ENCODE data around the gene PHLPP1. TPM values are rescaled to one million over a fixed set of nuclear protein-coding genes. Genes with fewer than 3 reads are reported as not detected.

Gene PHLPP1
- total and polyA plus RNA-seq, 9 of the 15 experiments (the other 6 are each of a cell fraction or from before 2014, with no cell fraction given) = 0.56 to 9.0 (median 4.5) TPM

DNA sequence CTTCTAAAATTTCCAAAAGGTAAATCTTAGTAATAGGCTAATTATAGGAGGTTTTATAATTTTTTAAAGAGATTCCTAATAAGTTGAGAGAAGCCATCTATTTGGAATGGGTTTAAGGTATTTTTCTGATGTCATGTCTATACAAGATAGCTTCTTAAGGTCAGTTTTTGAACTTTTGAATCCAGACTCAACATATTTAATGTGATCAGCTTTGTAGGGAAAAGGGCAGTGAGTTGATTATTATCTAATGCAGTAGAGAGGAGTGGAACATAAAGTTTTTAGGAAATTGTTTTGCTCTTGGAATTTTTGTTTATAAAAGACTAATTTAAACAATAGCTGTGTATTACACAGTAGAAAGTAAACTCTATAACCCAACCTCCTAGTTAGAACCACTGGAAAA is 96.3 kb downstream of the PHLPP1 start:
- Histone ChIP-seq H3K36me3 (ENCODE audit: control insufficient read depth, insufficient read depth, low read length) (no peaks in the 10 kb centered on the region), H3K4me1 (replicated peaks in 1 of 2; ENCODE audit: control insufficient read depth in 2 of 2, insufficient read depth in 2 of 2, low read length in 2 of 2) (peaks cover 6 to 18% of the 10 kb centered on the region in 2 experiments; a peak in 4 of 5 replicates), H3K27ac (ENCODE audit: extremely low read depth, low read depth, low read length) (no peak overlapping the region), H3K4me2 (ENCODE audit: insufficient read depth, low read length) (no peak overlapping the region), H3K27me3 (ENCODE audit: control insufficient read depth in 2 of 2, insufficient read depth in 2 of 2, low read length in 2 of 2) (no peaks in the 10 kb centered on the region), H2AFZ (ENCODE audit: low read depth, low read length) (no peak overlapping the region), H3K4me3 (no peak overlapping the region), H3K79me2 (ENCODE audit: control insufficient read depth, insufficient read depth, low read length) (peaks cover 11% of the 10 kb centered on the region; the same call in 2 of the 3 replicates), H3K9me3 (replicated peaks; ENCODE audit: control insufficient read depth, insufficient read depth, low read depth, low read length) (no peaks in the 10 kb centered on the region), H3K9me1 (ENCODE audit: control insufficient read depth, insufficient read depth, low read length) (no peaks in the 10 kb centered on the region), H3K9ac (ENCODE audit: insufficient read depth in 1 of 2, low read depth in 2 of 2, low read length in 2 of 2) (no peak overlapping the region), H4K20me1 (replicated peaks; ENCODE audit: control insufficient read depth, insufficient read depth, low read length) (0 out of 2 replicates have a peak, but pooled peaks cover 5% of the 10 kb centered on the region)
- no peak for TF ChIP-seq BACH1 (tag; IDR thresholded peaks at IDR 0.05)
- TF ChIP-seq SP1 (CRISPR knock-in tag; IDR thresholded peaks at IDR 0.05) = no peak
- no peak for TF ChIP-seq EP300 (IDR thresholded peaks at IDR 0.05; ENCODE audit: low read length)
- TF ChIP-seq DACH1 (IDR thresholded peaks at IDR 0.05; ENCODE audit: partially characterized antibody) = no peak
- TF ChIP-seq, protein P1, sequence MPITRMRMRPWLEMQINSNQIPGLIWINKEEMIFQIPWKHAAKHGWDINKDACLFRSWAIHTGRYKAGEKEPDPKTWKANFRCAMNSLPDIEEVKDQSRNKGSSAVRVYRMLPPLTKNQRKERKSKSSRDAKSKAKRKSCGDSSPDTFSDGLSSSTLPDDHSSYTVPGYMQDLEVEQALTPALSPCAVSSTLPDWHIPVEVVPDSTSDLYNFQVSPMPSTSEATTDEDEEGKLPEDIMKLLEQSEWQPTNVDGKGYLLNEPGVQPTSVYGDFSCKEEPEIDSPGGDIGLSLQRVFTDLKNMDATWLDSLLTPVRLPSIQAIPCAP (CRISPR knock-in tag; IDR thresholded peaks at IDR 0.05; ENCODE audit: borderline replicate concordance) = no peak
- TF ChIP-seq ZNF165 (CRISPR knock-in tag; IDR thresholded peaks at IDR 0.05; ENCODE audit: borderline replicate concordance) = no peak
- no peak for TF ChIP-seq CBX2 (IDR thresholded peaks at IDR 0.05; ENCODE audit: insufficient read depth, low read length, poor library complexity, severe bottlenecking)
- TF ChIP-seq, protein P2, sequence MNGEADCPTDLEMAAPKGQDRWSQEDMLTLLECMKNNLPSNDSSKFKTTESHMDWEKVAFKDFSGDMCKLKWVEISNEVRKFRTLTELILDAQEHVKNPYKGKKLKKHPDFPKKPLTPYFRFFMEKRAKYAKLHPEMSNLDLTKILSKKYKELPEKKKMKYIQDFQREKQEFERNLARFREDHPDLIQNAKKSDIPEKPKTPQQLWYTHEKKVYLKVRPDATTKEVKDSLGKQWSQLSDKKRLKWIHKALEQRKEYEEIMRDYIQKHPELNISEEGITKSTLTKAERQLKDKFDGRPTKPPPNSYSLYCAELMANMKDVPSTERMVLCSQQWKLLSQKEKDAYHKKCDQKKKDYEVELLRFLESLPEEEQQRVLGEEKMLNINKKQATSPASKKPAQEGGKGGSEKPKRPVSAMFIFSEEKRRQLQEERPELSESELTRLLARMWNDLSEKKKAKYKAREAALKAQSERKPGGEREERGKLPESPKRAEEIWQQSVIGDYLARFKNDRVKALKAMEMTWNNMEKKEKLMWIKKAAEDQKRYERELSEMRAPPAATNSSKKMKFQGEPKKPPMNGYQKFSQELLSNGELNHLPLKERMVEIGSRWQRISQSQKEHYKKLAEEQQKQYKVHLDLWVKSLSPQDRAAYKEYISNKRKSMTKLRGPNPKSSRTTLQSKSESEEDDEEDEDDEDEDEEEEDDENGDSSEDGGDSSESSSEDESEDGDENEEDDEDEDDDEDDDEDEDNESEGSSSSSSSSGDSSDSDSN (IDR thresholded peaks at IDR 0.05; ENCODE audit: borderline replicate concordance in 1 of 2, low read depth in 2 of 2, low read length in 2 of 2) = no peak
- no peak for TF ChIP-seq CBX1 (IDR thresholded peaks at IDR 0.05; ENCODE audit: low read depth)
- no peak for TF ChIP-seq HEY1 (CRISPR knock-in tag; IDR thresholded peaks at IDR 0.05; ENCODE audit: borderline replicate concordance)
- BruUV-seq (replicated peaks) = no TSS peak
- no peak for DNase-seq (ENCODE audit: extremely low read depth in 1 of 4, low spot score in 3 of 4)
- ATAC-seq = no peak
- ChIA-PET POLR2A (no interaction called here), CTCF (ENCODE audit: low intra/inter-chr PET ratio) (no interaction called here)
- FAIRE-seq = no peak
- in situ Hi-C loops (cut with MboI) (no loop called here), intact Hi-C loops (cut with micrococcal nuclease) (no loop called here)
